GDM1 (cell line): Measurements from ENCODE around the gene SYNE2.

Source experiments
- DNase-seq: peaks from one replicate; lab custom pipeline; 2025; lab: John Stamatoyannopoulos, UW

SYNE2 gene

GRCh38 chr14:64220056-64220455 lies 367.3 kb downstream of the SYNE2 start:
- DNase-seq = no peak

GRCh38 chr14:64220466-64220865 lies 367.7 kb downstream of the SYNE2 start:
- peak; percentile 36 for DNase-seq

GRCh38 chr14:64221391-64222003 lies 368.7 kb downstream of the SYNE2 start:
- peak; percentile 16 for DNase-seq

- DNase-seq = no peak
Measured at GRCh38 chr14:64225151-64225757, 372.4 kb downstream of the SYNE2 start.

- DNase-seq = no peak
Measured at GRCh38 chr14:64227856-64228255, 375.1 kb downstream of the SYNE2 start.

- DNase-seq = no peak
Measured at GRCh38 chr14:64229489-64229888, 376.7 kb downstream of the SYNE2 start.

GRCh38 chr14:64232095-64232838 lies 379.5 kb downstream of the SYNE2 start:
- no peak for DNase-seq

- DNase-seq = no peak
Measured at GRCh38 chr14:64232944-64233343, 380.1 kb downstream of the SYNE2 start.

- DNase-seq = no peak
Measured at GRCh38 chr14:64233531-64234190, 380.9 kb downstream of the SYNE2 start.

GRCh38 chr14:64234877-64235651 lies 382.3 kb downstream of the SYNE2 start:
- no peak for DNase-seq

GRCh38 chr14:64235652-64236640 lies 383.1 kb downstream of the SYNE2 start:
- no peak for DNase-seq

- no peak for DNase-seq
Measured at GRCh38 chr14:64238049-64238448, 385.2 kb downstream of the SYNE2 start.

- no peak for DNase-seq
Measured at GRCh38 chr14:64238631-64239030, 385.8 kb downstream of the SYNE2 start.

- no peak for DNase-seq
Measured at GRCh38 chr14:64244279-64244678, 391.5 kb downstream of the SYNE2 start.

GRCh38 chr14:64245491-64245890 lies 392.7 kb downstream of the SYNE2 start:
- DNase-seq = no peak

GRCh38 chr14:64246688-64247087 lies 393.9 kb downstream of the SYNE2 start:
- no peak for DNase-seq

- no peak for DNase-seq
Measured at GRCh38 chr14:64247195-64247594, 394.4 kb downstream of the SYNE2 start.

GRCh38 chr14:64248689-64249088 lies 395.9 kb downstream of the SYNE2 start:
- no peak for DNase-seq

GRCh38 chr14:64249363-64249762 lies 396.6 kb downstream of the SYNE2 start:
- no peak for DNase-seq

- DNase-seq = no peak
Measured at GRCh38 chr14:64253672-64254071, 400.9 kb downstream of the SYNE2 start.

GRCh38 chr14:64255756-64256155 lies 403.0 kb downstream of the SYNE2 start:
- DNase-seq = no peak
